Motor neuron (in vitro differentiated cells): ENCODE measurements around the gene SKIL. TPM values are rescaled to one million over a fixed set of nuclear protein-coding genes. Genes with fewer than 3 reads are reported as not detected.
A peak's percentile ranks its signal among the peaks of the same experiment; 100 is the strongest.

ENCODE experiments used
- ATAC-seq, 8 experiments: fragments of 200-7000 bp; cut with Tn5 transposase; replicated peaks in 6 of 8; 2 replicates each; pipeline ENCODE4 v1.8.0; 2021; ENCODE audit warnings: mild to moderate bottlenecking in 8 of 8, moderate library complexity in 8 of 8
- H3K27ac ChIP-seq, 2 donors: fragments of 250-450 bp; sonication (Bioruptor Pico); 2 replicates each; pipeline ENCODE4 v1.9.0; 2021; ENCODE audit warnings: antibody characterized with exemption in 2 of 2, mild to moderate bottlenecking in 2 of 2, moderate library complexity in 1 of 2
- H3K4me1 ChIP-seq, 2 donors: fragments of 250-450 bp; sonication (Bioruptor Pico); replicated peaks in 1 of 2; 2 replicates each; pipeline ENCODE4 v1.6.1; 2021; ENCODE audit warnings: antibody characterized with exemption in 2 of 2, mild to moderate bottlenecking in 2 of 2, moderate library complexity in 1 of 2
- H3K4me3 ChIP-seq, 5 donors: fragments of 250-450 bp; sonication (Bioruptor Pico); 2 replicates each; pipeline ENCODE4 v1.9.0; 2021; ENCODE audit warnings: antibody characterized with exemption in 5 of 5, mild to moderate bottlenecking in 5 of 5, moderate library complexity in 4 of 5
- WGBS, 10 experiments: fragments of 450-650 bp; shearing (Covaris generic); methylation state at CpG; one replicate each; pipeline ENCODE4 v1.0.0; 2022; 5-methylcytosine and 5-hydroxymethylcytosine counted together
- in situ Hi-C, 9 experiments: fragments of 400-800 bp; cut with MboI; loops; one replicate each; pipeline ENCODE4 v1.15.0; 2021; ENCODE audit warnings: low sequenced_read_pairs in 9 of 9, low pct_unique_long_range_greater_than_20kb in 2 of 9; ENCODE audit not compliant: unreplicated experiment in 9 of 9
- total RNA-seq, 8 experiments: library from RNA; unstranded; fragments of 300-600 nt; gene quantifications; 2 replicates each; pipeline versions ENCODE4 v1.2.3 to v1.2.4, GENCODE V29; 2022

SKIL gene
- total RNA-seq, 8 experiments from 2014 or later: 36.3 to 132 (median 58.3) TPM

DNA sequence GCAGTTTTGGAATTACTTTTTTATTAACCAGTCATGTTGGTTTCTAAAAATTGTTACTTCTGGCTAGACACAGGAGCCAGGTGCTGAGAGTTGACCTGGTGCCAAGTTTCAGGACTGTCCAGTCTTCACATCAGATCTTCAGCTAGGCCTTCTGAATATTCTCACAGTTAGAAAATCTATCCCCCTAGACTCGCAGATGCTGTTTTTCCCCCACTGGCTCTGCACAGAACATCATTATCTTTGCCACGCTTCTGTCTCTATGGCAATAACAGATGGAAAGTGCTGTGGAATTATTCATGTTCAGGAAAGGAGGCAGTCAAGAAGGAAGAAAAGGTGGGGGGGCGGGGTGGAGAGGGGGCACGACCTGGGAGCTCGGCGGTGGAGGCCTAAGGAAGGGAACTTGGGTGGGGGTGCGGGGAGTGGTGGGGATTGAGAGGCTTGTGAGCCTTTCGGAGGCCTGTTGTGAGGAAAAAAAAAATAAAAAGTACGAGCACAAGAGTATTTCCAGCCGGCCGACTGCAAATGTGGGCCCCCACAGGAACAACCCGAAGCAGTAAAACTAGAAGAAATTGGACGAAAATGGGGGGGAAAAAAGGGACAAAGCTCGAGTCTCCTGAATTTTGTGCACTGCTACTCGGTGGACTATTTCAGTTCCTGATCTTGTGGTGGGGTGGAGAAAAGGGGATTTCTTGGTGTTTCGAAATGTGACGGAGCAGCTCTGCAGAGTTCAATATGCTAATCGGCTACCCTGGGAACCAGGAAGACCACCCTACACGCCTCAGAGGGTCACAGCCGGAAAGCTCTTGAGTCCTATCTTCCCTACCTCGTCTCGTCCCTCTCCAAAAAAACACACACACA is 1.5 kb upstream of the SKIL start:
- 0 to 4% (median 0%) methylated on average over 1 to 10 of the region's 22 CpGs; no CpG with 5 or more reads in 3 of the 10 experiments for WGBS, 10 experiments
- Histone ChIP-seq H3K4me3 (peak overlapping the region; percentile 58 to 86 (median 68)), H3K27ac (peak overlapping the region; percentile 94 to 95), H3K4me1 (peaks cover 21 to 33% of the 10 kb centered on the region in 2 donors)
- in situ Hi-C loops: loop anchor here in 1 of 9 experiments (25.0 kb wide), 1 partner anchor 169 kb away; the partner anchor contains the start of gene PHC3
- peak in 7 of 8 experiments; percentile 0 to 8 (median 1) for ATAC-seq

DNA sequence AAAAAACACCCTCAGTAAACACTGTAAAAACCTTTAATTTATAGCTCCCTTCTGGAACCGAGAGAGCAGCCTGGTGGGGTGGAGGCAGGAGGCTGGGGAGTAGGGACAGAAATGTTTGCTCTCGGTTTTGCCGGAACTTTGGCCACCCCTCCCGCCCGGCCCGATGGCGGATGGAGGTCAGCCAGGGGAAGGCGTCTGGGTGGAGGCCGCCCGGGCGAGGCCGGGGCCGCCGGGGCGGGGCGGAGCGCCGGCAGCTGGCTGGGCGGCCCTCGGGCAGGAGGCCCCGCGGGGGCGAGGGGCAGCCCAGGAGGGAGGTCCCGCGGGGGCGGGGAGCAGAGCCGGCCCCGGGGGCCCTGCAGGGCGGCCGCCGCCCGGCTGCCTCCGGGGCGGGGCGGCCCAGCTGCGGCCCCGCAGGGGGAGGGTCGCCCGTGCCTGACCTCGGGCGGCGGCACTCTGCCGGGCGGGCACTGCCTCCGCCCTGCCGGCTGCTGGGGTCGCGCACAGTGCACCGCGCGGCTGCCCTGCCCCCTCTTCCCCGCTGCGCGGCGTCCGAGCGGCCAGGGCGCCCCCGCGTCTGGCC is 829 bp upstream of the SKIL start:
- in situ Hi-C loops: loop anchor here in 1 of 9 experiments (25.0 kb wide), 1 partner anchor 169 kb away; the partner anchor contains the start of gene PHC3
- H3K27ac ChIP-seq: peak overlapping the region; percentile 94 to 95

DNA sequence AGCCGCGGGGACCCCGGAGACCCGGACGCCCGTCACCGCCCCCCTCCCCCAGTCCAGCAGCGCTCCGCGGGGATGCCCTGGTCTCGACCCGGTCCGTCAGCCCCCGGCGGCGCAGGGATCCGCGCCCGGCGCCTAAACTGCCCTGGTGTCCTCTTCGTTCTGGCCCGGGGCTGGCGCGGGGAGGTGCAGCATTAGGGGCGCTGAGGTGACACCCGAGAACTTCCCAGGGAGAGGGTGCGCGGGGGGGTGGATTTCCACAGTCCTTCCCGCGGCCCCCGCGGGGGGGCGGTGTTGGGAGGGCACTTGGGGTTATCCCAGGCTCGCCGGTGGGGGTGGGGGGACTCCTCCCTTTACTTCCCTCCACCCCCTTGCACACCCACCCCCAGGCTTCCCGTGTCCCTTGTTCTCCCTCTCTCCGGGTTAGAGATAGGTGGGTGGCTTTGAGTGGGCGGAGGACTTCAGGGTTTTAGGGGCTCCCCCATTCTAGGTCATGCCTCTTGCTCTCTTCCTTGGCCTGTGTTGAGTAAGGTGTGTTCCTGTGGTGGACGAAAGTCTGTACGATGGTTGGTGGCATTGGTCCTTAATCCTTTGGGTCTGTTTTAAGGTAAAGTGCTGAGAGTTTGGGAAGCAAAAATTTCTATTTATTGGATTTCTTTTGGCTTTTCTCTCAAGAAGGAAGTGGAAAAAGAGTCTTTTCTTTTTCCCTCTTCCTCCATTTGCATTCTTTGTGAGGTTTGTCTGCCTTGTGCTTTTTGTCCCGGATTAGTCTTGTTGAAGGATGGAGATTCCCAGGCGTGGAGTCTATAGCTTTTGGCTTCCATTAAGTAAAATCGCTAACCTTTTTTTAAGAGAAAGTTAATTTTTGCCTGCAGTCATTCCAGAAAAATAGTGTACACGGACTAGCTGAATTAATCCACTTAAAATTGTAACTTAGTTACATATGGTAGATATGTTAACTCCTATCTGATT is 811 bp downstream of the SKIL start:
- peak overlapping the region; percentile 94 to 95 for H3K27ac ChIP-seq
- peak overlapping the region; percentile 58 to 86 (median 68) for H3K4me3 ChIP-seq
- ATAC-seq: peak in 6 of 8 experiments; percentile 2 to 14 (median 9)
- 0 to 6% (median 1%) methylated on average over 1 to 5 of the region's 44 CpGs for WGBS, 10 experiments
- in situ Hi-C loops: loop anchor here in 1 of 9 experiments (25.0 kb wide), 1 partner anchor 171 kb away; the partner anchor contains the start of gene PHC3
- H3K4me1 ChIP-seq: peaks cover 38 to 57% of the 10 kb centered on the region in 2 donors

More for the DNA sequence above, 829 bp upstream of the SKIL start:
- peak overlapping the region; percentile 58 to 86 (median 68) for H3K4me3 ChIP-seq
- no CpG with 5 or more reads among the region's 60 CpGs for WGBS, 10 experiments
- peak; percentile 57 to 80 (median 75) for ATAC-seq
- H3K4me1 ChIP-seq: peaks cover 29 to 41% of the 10 kb centered on the region in 2 donors

DNA sequence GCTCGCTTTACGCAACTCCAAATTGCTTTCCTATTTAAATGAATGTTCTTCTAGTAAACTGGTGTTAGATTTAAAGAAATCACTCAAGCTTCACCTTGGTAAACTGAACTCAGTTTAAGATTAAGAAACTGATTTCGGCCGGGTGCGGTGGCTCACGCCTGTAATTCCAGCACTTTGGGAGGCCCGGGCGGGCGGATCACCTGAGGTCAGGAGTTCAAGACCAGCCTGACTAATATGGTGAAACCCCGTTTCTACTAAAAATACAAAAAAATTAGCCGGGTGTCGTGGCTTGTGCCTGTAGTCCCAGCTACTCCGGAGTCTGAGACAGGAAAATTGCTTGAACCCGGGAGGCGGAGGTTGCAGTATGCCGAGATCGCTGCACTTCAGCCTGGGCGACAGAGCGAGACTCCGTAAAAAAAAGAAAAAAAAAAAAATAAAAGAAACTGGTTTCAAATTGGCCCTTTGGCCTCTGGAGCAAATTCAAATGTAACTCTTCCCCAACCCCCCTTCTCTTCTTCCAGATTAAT is 1.7 kb downstream of the SKIL start:
- WGBS, 10 experiments: 20 to 92% (median 76%) methylated on average over 2 to 19 of the region's 20 CpGs
- ATAC-seq: no peak
- Histone ChIP-seq H3K27ac (no peak overlapping the region), H3K4me1 (peaks cover 43 to 62% of the 10 kb centered on the region in 2 donors), H3K4me3 (peak overlapping the region; percentile 58 to 86 (median 68))
- in situ Hi-C loops: loop anchor here in 1 of 9 experiments (25.0 kb wide), 1 partner anchor 172 kb away; the partner anchor contains the start of gene PHC3

DNA sequence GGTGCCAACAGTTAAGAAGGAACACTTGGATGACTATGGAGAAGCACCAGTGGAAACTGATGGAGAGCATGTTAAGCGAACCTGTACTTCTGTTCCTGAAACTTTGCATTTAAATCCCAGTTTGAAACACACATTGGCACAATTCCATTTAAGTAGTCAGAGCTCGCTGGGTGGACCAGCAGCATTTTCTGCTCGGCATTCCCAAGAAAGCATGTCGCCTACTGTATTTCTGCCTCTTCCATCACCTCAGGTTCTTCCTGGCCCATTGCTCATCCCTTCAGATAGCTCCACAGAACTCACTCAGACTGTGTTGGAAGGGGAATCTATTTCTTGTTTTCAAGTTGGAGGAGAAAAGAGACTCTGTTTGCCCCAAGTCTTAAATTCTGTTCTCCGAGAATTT is 3.0 kb downstream of the SKIL start:
- no peak for ATAC-seq
- in situ Hi-C loops: loop anchor here in 1 of 9 experiments (25.0 kb wide), 1 partner anchor 173 kb away; the partner anchor contains the start of gene PHC3
- H3K4me1 ChIP-seq: peaks cover 39 to 60% of the 10 kb centered on the region in 2 donors
- peak overlapping the region in 1 of 5 donors; percentile 3 for H3K4me3 ChIP-seq
- no peak overlapping the region for H3K27ac ChIP-seq
- WGBS, 10 experiments: 86 to 100% (median 89%) methylated on average over 1 to 5 of the region's 5 CpGs; no CpG with 5 or more reads in 3 of the 10 experiments

DNA sequence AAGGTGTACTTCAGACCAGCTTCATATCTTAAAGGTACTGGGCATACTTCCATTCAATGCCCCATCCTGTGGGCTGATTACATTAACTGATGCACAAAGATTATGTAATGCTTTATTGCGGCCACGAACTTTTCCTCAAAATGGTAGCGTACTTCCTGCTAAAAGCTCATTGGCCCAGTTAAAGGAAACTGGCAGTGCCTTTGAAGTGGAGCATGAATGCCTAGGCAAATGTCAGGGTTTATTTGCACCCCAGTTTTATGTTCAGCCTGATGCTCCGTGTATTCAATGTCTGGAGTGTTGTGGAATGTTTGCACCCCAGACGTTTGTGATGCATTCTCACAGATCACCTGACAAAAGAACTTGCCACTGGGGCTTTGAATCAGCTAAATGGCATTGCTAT is 3.4 kb downstream of the SKIL start:
- peak overlapping the region in 1 of 5 donors; percentile 3 for H3K4me3 ChIP-seq
- H3K27ac ChIP-seq: no peak overlapping the region

DNA sequence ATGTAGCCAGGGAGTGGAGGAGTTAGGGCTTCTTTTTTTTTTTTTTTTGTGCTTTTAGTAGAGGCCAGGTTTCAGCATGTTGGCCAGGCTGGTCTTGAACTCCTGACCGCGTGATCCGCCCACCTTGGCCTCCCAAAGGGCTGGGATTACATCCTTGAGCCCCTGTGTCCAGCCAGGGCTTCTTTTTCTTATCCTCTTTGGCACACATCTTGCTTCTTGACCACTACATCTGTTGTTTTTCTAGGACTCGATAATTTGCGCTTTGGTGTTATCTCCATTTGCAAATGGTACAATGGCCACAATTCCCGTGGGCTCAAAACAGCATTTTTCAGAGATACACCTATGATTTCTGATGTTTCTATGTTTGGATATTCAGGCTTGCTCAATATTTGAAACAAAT is 4.2 kb downstream of the SKIL start:
- in situ Hi-C loops: loop anchor here in 1 of 9 experiments (25.0 kb wide), 1 partner anchor 174 kb away; the partner anchor contains the start of gene PHC3
- Histone ChIP-seq H3K4me3 (peak overlapping the region in 1 of 5 donors; percentile 8), H3K4me1 (peaks cover 39 to 57% of the 10 kb centered on the region in 2 donors), H3K27ac (no peak overlapping the region)
- WGBS, 10 experiments: 70 to 98% (median 90%) methylated on average over 1 to 6 of the region's 6 CpGs; no CpG with 5 or more reads in 1 of the 10 experiments
- ATAC-seq: no peak

More for the DNA sequence above, 3.4 kb downstream of the SKIL start:
- ATAC-seq: no peak
- WGBS, 10 experiments: 19 to 86% (median 63%) methylated on average over 1 to 4 of the region's 5 CpGs; no CpG with 5 or more reads in 3 of the 10 experiments
- peaks cover 39 to 57% of the 10 kb centered on the region in 2 donors for H3K4me1 ChIP-seq
- in situ Hi-C loops: loop anchor here in 1 of 9 experiments (25.0 kb wide), 1 partner anchor 174 kb away; the partner anchor contains the start of gene PHC3

DNA sequence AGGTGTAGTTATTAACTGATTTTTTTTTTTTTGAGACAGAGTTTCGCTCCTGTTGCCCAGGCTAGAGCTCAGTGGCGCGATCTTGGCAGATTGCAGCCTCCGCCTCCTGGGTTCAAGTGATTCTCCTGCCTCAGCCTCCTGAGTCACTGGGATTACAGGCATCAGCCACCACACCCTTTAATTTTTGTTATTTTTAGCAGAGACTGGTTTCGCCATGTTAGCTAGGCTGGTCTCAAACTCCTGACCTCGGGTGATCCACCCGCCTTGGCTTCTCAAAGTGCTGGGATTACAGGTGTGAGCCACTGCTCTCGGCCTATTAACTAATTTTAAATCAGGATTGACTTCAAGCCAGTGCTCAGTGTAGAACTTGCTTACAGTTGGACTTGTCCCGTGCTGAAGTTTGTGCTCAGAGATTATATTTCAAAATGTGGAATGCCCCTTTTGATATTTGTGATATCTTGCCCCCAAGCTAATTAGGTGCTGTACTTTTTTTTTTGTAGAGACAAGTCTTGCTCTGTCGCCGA is 6.0 kb downstream of the SKIL start:
- Histone ChIP-seq H3K4me1 (peaks cover 39 to 60% of the 10 kb centered on the region in 2 donors), H3K4me3 (no peak overlapping the region), H3K27ac (no peak overlapping the region)
- 88 to 100% (median 94%) methylated on average over 1 to 8 of the region's 11 CpGs; no CpG with 5 or more reads in 2 of the 10 experiments for WGBS, 10 experiments
- in situ Hi-C loops: loop anchor here in 1 of 9 experiments (25.0 kb wide), 1 partner anchor 176 kb away; the partner anchor contains the start of gene PHC3
- peak in 1 of 8 experiments; percentile 7 for ATAC-seq

DNA sequence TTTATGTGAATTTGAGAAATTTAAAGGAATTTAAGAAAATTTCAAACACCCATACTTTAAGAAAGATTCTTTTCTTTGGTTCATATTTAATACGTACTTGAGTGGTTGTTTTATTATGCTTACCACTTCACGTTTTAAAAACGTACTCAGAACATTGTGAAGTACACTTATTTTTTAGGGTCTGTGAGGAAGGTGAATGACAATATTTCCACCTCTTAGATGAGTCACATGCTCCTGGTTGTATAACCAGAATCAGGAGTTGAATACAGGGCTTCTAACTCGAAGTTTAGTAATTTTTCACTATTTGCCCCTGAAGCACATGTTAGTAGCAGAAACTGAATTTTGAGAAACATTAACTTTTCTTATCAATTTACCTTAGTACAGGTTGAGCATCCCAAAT is 7.5 kb downstream of the SKIL start:
- H3K27ac ChIP-seq: no peak overlapping the region
- in situ Hi-C loops: loop anchor here in 1 of 9 experiments (25.0 kb wide), 1 partner anchor 178 kb away; the partner anchor contains the start of gene PHC3
- WGBS, 10 experiments: 42 to 100% (median 90%) methylated on average over 1 to 4 of the region's 4 CpGs; no CpG with 5 or more reads in 1 of the 10 experiments
- ATAC-seq: no peak
- no peak overlapping the region for H3K4me3 ChIP-seq
- peaks cover 31 to 49% of the 10 kb centered on the region in 2 donors for H3K4me1 ChIP-seq

DNA sequence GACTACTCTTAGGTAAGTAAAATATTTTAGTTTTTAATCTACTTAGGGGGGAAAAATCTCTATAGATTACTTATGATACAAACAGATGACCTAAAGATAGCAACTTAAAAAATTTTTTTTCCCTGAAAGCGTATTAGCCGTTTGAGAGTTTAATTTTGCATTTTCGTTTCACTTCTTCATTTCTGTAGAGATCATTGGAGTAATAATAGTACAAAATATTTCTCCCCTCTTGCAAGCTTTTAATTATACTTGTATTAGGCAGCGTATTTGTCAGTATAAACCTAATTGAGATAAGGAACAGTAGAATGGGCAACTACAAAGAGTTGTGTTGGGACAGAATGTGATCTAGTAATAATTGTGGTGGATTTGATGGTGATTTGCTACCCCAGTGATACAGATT is 10.3 kb downstream of the SKIL start:
- no peak overlapping the region for H3K4me3 ChIP-seq

DNA sequence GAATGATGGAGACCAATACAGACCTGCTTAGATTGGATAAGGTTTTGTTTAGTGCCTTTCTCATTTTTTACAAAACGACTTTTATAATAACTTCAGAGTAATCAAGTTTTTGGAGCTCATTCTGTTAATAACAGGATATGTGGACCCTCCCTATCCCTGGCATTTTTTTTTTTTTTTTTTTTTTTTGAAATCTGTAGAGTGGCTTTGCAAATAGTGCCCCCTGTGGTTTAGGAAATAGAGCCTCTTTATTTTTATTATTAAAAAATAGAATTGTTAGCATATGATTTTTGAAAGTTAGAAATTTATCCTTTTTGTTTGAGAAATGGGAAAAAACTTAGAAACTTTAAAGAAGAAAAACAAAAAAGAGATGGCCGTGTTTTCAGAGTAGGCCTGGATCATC is 11.4 kb downstream of the SKIL start:
- in situ Hi-C loops: loop anchor here in 1 of 9 experiments (25.0 kb wide), 1 partner anchor 182 kb away; the partner anchor contains the start of gene PHC3
- Histone ChIP-seq H3K4me1 (peaks cover 10 to 28% of the 10 kb centered on the region in 2 donors), H3K4me3 (no peak overlapping the region), H3K27ac (no peak overlapping the region)
- WGBS, 10 experiments: 56 to 100% (median 76%) methylated on average over 1 to 2 of the region's 2 CpGs; no CpG with 5 or more reads in 2 of the 10 experiments
- ATAC-seq: no peak

More for the DNA sequence above, 10.3 kb downstream of the SKIL start:
- no peak for ATAC-seq
- Histone ChIP-seq H3K4me1 (peaks cover 14 to 35% of the 10 kb centered on the region in 2 donors), H3K27ac (no peak overlapping the region)
- WGBS, 10 experiments: 86 to 100% (median 91%) methylated on average over 1 to 4 of the region's 4 CpGs
- in situ Hi-C loops: loop anchor here in 1 of 9 experiments (25.0 kb wide), 1 partner anchor 180 kb away; the partner anchor contains the start of gene PHC3
